Panc1 (cell line): ENCODE results near the gene PTPRH. TPM values are rescaled to one million over a fixed set of nuclear protein-coding genes. Genes with fewer than 3 reads are reported as not detected.
A peak's percentile ranks its signal among the peaks of the same experiment; 100 is the strongest.

ENCODE experiments used
- ATAC-seq: fragments of 200-7000 bp; cut with Tn5 transposase; 2 replicates; pipeline ENCODE4 v1.9.1; 2020; ENCODE audit warnings: mild to moderate bottlenecking, moderate library complexity
- BruUV-seq: library from RNA; stranded (reverse); fragments of 400-500 nt; replicated peaks from 2 replicates; lab custom pipeline; 2021; lab: Mats Ljungman, UMichigan
- CTCF ChIA-PET: fragments of 300-600 bp; sonication (Branson Sonifier 250); formaldehyde crosslinking; loops from one replicate; lab custom pipeline; 2022; ENCODE audit warnings: antibody characterized with exemption; lab: Charles Lee
- POLR2A ChIA-PET: fragments of 300-600 bp; sonication (Branson Sonifier 250); formaldehyde crosslinking; loops from one replicate; lab custom pipeline; 2022; ENCODE audit warnings: antibody characterized with exemption; lab: Charles Lee
- DNase-seq: peaks from one replicate; pipeline ENCODE4 v3.0.0-alpha.2; 2010; ENCODE audit warnings: low read depth, low spot score
- H3K27ac ChIP-seq: 2 replicates; pipeline ENCODE4 v1.5.1; 2011; ENCODE audit warnings: mild to moderate bottlenecking, low read length, inconsistent platforms
- H3K27me3 ChIP-seq: fragments of 200-500 bp; sonication (Bioruptor generic); 2 replicates; pipeline ENCODE4 v1.6.0; 2014; ENCODE audit warnings: low read length, inconsistent platforms; ENCODE audit not compliant: control insufficient read depth, insufficient read depth
- H3K36me3 ChIP-seq: fragments of 200-500 bp; sonication (Bioruptor generic); 2 replicates; pipeline ENCODE4 v1.5.1; 2014; ENCODE audit warnings: inconsistent platforms, mild to moderate bottlenecking, low read length, moderate library complexity; ENCODE audit not compliant: control insufficient read depth, insufficient read depth
- H3K4me1 ChIP-seq: 2 replicates; pipeline ENCODE4 v1.5.1; 2011; ENCODE audit warnings: inconsistent platforms, mild to moderate bottlenecking, low read length, moderate library complexity; ENCODE audit not compliant: control insufficient read depth, insufficient read depth
- H3K4me3 ChIP-seq, 2 experiments: 2 replicates each; pipeline ENCODE4 v1.5.1; 2011 to 2012; ENCODE audit warnings: low read depth in 2 of 2, low read length in 2 of 2, mild to moderate bottlenecking in 2 of 2, inconsistent platforms in 1 of 2, moderate library complexity in 1 of 2
- H3K9me3 ChIP-seq: fragments of 200-500 bp; sonication (Bioruptor generic); 2 replicates; pipeline ENCODE4 v1.5.1; 2014; ENCODE audit warnings: low read depth, mild to moderate bottlenecking, inconsistent platforms, low read length, moderate library complexity; ENCODE audit not compliant: control insufficient read depth, insufficient read depth
- POLR2AphosphoS5 ChIP-seq: IDR thresholded peaks from 2 replicates; pipeline ENCODE4 v1.6.1; 2012; ENCODE audit warnings: mild to moderate bottlenecking, low read depth, low read length, moderate library complexity
- SIN3A ChIP-seq: IDR thresholded peaks from 2 replicates; pipeline ENCODE4 v1.6.1; 2012; ENCODE audit warnings: low read depth, mild to moderate bottlenecking, low read length, moderate library complexity, borderline replicate concordance; ENCODE audit not compliant: insufficient read depth
- TCF7L2 ChIP-seq: IDR thresholded peaks from 2 replicates; pipeline ENCODE4 v1.6.1; 2011; ENCODE audit warnings: mild to moderate bottlenecking, low read depth, low read length, inconsistent platforms
- in situ Hi-C: cut with HindIII; loops from 2 replicates; pipeline ENCODE4 v1.10.0; 2016; ENCODE audit warnings: low sequenced_read_pairs, low pct_unique_long_range_greater_than_20kb
- intact Hi-C: fragments of 100-400 bp; cut with micrococcal nuclease; formaldehyde crosslinking; loops from one replicate; pipeline ENCODE4 v1.10.0; 2022; ENCODE audit not compliant: unreplicated experiment
- total RNA-seq: library from RNA; stranded (reverse); gene quantifications from one replicate; pipeline ENCODE4 v1.2.1, GENCODE V29; 2021; ENCODE audit not compliant: unreplicated experiment
- TF ChIP-seq, protein P1 (sequence below): fragments of 450-650 bp; IDR thresholded peaks from 2 replicates; pipeline ENCODE4 v1.5.1; 2017; ENCODE audit warnings: mild to moderate bottlenecking
- TF ChIP-seq, protein P2 (sequence below), 2 experiments: IDR thresholded peaks; 2 replicates each; pipeline ENCODE4 v1.6.1; 2011 to 2012; ENCODE audit warnings: low read depth in 2 of 2, control low read depth in 1 of 2, low read length in 1 of 2, mild to moderate bottlenecking in 1 of 2, moderate library complexity in 1 of 2; ENCODE audit not compliant: insufficient read depth in 1 of 2

The PTPRH gene
- total RNA-seq, 1 experiment from 2014 or later: 42.8 TPM

DNA sequence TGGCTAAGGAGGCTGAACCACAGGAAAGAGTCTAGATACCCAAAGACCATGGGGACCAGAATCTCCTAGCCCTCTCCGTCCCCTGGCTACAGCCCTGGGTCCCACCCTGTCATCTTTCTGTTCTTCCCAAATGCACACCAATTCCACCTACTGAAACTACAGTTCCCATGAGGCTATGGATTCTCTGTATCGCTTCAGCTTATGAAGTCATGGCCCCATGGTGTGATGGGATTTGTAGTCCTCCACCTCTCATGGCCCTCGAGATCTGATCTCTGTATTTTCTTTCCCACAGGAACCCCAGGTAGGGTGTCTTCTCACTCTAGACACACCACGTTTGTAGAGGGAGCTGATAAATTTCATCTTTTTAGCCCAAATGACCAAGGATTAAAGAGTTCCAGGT, 11.8 kb downstream of the PTPRH start:
- intact Hi-C loops (no loop called here), in situ Hi-C loops (no loop called here)
- TF ChIP-seq, protein P1, sequence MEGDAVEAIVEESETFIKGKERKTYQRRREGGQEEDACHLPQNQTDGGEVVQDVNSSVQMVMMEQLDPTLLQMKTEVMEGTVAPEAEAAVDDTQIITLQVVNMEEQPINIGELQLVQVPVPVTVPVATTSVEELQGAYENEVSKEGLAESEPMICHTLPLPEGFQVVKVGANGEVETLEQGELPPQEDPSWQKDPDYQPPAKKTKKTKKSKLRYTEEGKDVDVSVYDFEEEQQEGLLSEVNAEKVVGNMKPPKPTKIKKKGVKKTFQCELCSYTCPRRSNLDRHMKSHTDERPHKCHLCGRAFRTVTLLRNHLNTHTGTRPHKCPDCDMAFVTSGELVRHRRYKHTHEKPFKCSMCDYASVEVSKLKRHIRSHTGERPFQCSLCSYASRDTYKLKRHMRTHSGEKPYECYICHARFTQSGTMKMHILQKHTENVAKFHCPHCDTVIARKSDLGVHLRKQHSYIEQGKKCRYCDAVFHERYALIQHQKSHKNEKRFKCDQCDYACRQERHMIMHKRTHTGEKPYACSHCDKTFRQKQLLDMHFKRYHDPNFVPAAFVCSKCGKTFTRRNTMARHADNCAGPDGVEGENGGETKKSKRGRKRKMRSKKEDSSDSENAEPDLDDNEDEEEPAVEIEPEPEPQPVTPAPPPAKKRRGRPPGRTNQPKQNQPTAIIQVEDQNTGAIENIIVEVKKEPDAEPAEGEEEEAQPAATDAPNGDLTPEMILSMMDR: no peak
- TF ChIP-seq, protein P2, sequence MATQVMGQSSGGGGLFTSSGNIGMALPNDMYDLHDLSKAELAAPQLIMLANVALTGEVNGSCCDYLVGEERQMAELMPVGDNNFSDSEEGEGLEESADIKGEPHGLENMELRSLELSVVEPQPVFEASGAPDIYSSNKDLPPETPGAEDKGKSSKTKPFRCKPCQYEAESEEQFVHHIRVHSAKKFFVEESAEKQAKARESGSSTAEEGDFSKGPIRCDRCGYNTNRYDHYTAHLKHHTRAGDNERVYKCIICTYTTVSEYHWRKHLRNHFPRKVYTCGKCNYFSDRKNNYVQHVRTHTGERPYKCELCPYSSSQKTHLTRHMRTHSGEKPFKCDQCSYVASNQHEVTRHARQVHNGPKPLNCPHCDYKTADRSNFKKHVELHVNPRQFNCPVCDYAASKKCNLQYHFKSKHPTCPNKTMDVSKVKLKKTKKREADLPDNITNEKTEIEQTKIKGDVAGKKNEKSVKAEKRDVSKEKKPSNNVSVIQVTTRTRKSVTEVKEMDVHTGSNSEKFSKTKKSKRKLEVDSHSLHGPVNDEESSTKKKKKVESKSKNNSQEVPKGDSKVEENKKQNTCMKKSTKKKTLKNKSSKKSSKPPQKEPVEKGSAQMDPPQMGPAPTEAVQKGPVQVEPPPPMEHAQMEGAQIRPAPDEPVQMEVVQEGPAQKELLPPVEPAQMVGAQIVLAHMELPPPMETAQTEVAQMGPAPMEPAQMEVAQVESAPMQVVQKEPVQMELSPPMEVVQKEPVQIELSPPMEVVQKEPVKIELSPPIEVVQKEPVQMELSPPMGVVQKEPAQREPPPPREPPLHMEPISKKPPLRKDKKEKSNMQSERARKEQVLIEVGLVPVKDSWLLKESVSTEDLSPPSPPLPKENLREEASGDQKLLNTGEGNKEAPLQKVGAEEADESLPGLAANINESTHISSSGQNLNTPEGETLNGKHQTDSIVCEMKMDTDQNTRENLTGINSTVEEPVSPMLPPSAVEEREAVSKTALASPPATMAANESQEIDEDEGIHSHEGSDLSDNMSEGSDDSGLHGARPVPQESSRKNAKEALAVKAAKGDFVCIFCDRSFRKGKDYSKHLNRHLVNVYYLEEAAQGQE (IDR thresholded peaks at IDR 0.05; ENCODE audit: insufficient read depth in 1 of 2, low read depth in 2 of 2, low read length in 1 of 2): no peak
- TF ChIP-seq POLR2AphosphoS5 (no peak), TCF7L2 (no peak), SIN3A (no peak)
- H3K27me3 ChIP-seq: no peaks in the 10 kb centered on the region
- no peaks in the 10 kb centered on the region for H3K4me1 ChIP-seq
- no peak overlapping the region for H3K4me3 ChIP-seq
- ChIA-PET CTCF (no interaction called here), POLR2A (interaction anchor here (0.7 kb wide), 1 partner anchor 9 kb away, joined by 4 read pairs; no protein-coding TSS in a partner anchor)
- no TSS peak for BruUV-seq
- H3K36me3 ChIP-seq: peaks cover 12% of the 10 kb centered on the region; the same call in 1 of the 2 replicates
- no peak for DNase-seq
- no peak overlapping the region for H3K27ac ChIP-seq
- no peaks in the 10 kb centered on the region for H3K9me3 ChIP-seq
- peak; percentile 75 for ATAC-seq

DNA sequence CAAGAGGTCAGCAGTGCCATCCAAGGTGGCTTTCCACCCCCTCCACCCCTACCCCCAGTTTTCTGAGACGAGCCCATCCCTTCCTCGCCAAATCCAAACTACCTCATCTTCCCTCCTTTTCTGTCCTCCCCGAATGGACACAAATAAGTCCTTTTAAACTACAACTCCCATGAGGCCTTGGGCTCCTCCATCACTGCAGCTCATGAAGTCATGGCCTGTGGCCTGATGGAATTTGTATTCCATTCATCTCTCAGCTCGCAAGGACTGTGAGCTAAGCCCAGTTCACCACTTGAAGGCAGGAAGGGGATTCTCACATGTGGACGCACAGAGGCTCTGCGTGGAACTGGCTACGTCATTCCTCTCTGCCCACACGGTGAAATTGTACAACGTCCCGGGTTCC, 12.5 kb downstream of the PTPRH start:
- TF ChIP-seq TCF7L2 (no peak), POLR2AphosphoS5 (no peak), SIN3A (no peak)
- TF ChIP-seq, protein P1: no peak
- TF ChIP-seq, protein P2 (IDR thresholded peaks at IDR 0.05; ENCODE audit: insufficient read depth in 1 of 2, low read depth in 2 of 2, low read length in 1 of 2): no peak
- intact Hi-C loops: no loop called here
- no TSS peak for BruUV-seq
- Histone ChIP-seq H3K4me1 (no peaks in the 10 kb centered on the region), H3K36me3 (peaks cover 12% of the 10 kb centered on the region; the same call in 1 of the 2 replicates), H3K27ac (no peak overlapping the region), H3K4me3 (no peak overlapping the region), H3K9me3 (no peaks in the 10 kb centered on the region), H3K27me3 (no peaks in the 10 kb centered on the region)
- ChIA-PET CTCF (no interaction called here), POLR2A (no interaction called here)
- DNase-seq: no peak
- in situ Hi-C loops: no loop called here
- peak; percentile 76 for ATAC-seq
